CD8-positive, alpha-beta memory T cell (primary cell): Measurements from ENCODE around the gene GBE1. TPM values are rescaled to one million over a fixed set of nuclear protein-coding genes. Genes with fewer than 3 reads are reported as not detected.
"Not testable (repeated sequence)": the region's sequence is repeated elsewhere in the genome, so short reads cannot be mapped to it uniquely, and the experiment has no call there.

Source experiments
- CTCF ChIA-PET: fragments of 350-600 bp; sonication (Branson Sonifier 250); formaldehyde crosslinking; loops from one replicate; lab custom pipeline; 2021; ENCODE audit warnings: antibody characterized with exemption; lab: Charles Lee
- POLR2A ChIA-PET: fragments of 350-600 bp; sonication (Branson Sonifier 250); formaldehyde crosslinking; loops from one replicate; lab custom pipeline; 2021; ENCODE audit warnings: antibody characterized with exemption; lab: Charles Lee
- DNase-seq, 5 donors: peaks; one replicate each; pipeline versions ENCODE4 v3.0.0 to v3.0.0-alpha.2; 2020 to 2022; ENCODE audit warnings: mixed read lengths in 1 of 5
- H3K27ac ChIP-seq: one replicate; pipeline ENCODE4 v1.7.0; 2013; ENCODE audit warnings: low read depth, mild to moderate bottlenecking, low read length, moderate library complexity
- H3K27me3 ChIP-seq: 2 replicates; pipeline ENCODE4 v1.7.0; 2013; ENCODE audit warnings: low read length, mild to moderate bottlenecking; ENCODE audit not compliant: insufficient read depth, poor library complexity, severe bottlenecking
- H3K36me3 ChIP-seq: 2 replicates; pipeline ENCODE4 v1.7.0; 2013; ENCODE audit warnings: mild to moderate bottlenecking, low read length, moderate library complexity; ENCODE audit not compliant: insufficient read depth
- H3K4me1 ChIP-seq: 2 replicates; pipeline ENCODE4 v1.7.0; 2013; ENCODE audit warnings: mild to moderate bottlenecking, low read length, moderate library complexity; ENCODE audit not compliant: insufficient read depth
- H3K4me3 ChIP-seq: 2 replicates; pipeline ENCODE4 v1.7.0; 2013; ENCODE audit warnings: mild to moderate bottlenecking, low read length
- H3K9me3 ChIP-seq: 2 replicates; pipeline ENCODE4 v1.7.0; 2013; ENCODE audit warnings: mild to moderate bottlenecking, low read length
- H3K27ac Mint-ChIP-seq, 8 donors: one replicate each; pipeline ENCODE4 v1.8.0; 2020 to 2021; ENCODE audit warnings: mixed read lengths in 8 of 8, mild to moderate bottlenecking in 6 of 8, inconsistent platforms in 3 of 8, moderate library complexity in 3 of 8
- H3K27me3 Mint-ChIP-seq, 2 donors: one replicate each; pipeline ENCODE4 v1.8.0; 2020 to 2021; ENCODE audit warnings: mixed read lengths in 2 of 2, mild to moderate bottlenecking in 1 of 2, moderate library complexity in 1 of 2
- H3K36me3 Mint-ChIP-seq, 3 donors: one replicate each; pipeline ENCODE4 v1.8.0; 2020 to 2021; ENCODE audit warnings: mixed read lengths in 3 of 3, inconsistent platforms in 1 of 3, mild to moderate bottlenecking in 1 of 3
- H3K4me1 Mint-ChIP-seq, 3 donors: one replicate each; pipeline ENCODE4 v1.8.0; 2020 to 2021; ENCODE audit warnings: mixed read lengths in 3 of 3, inconsistent platforms in 1 of 3, mild to moderate bottlenecking in 1 of 3
- H3K4me3 Mint-ChIP-seq, 7 donors: one replicate each; pipeline ENCODE4 v1.8.0; 2020 to 2021; ENCODE audit warnings: mixed read lengths in 7 of 7, mild to moderate bottlenecking in 6 of 7, moderate library complexity in 4 of 7, inconsistent platforms in 2 of 7
- H3K9me3 Mint-ChIP-seq, 5 donors: one replicate each; pipeline ENCODE4 v1.8.0; 2020 to 2022; ENCODE audit warnings: mixed read lengths in 5 of 5, mild to moderate bottlenecking in 3 of 5, moderate library complexity in 2 of 5, inconsistent platforms in 1 of 5
- polyA plus RNA-seq: library from polyadenylated mRNA; unstranded; fragments of 300-500 nt; fragmentation: Illumina TruSeq; gene quantifications from one replicate; pipeline ENCODE4 v1.2.3, GENCODE V29; 2021
- total RNA-seq, 2 experiments: library from RNA; stranded (reverse); gene quantifications; one replicate each; pipeline ENCODE4 v1.2.3, GENCODE V29; 2021

Gene GBE1
- total and polyA plus RNA-seq, 3 experiments from 2014 or later: 12.6 to 22.9 (median 22.5) TPM

- Mint-ChIP-seq H3K4me1 (peaks cover 22 to 29% (median 25%) of the 10 kb centered on the region in 3 donors), H3K4me3 (peak overlapping the region in 1 of 7 donors; percentile 5), H3K36me3 (peaks cover 0 to 7% (median 0%) of the 10 kb centered on the region in 3 donors), H3K27me3 (peaks cover 4 to 7% of the 10 kb centered on the region in 2 donors), H3K27ac (no peak overlapping the region), H3K9me3 (no peaks in the 10 kb centered on the region)
- no peak for DNase-seq
- CTCF ChIA-PET: no interaction called here
- Histone ChIP-seq H3K4me1 (peaks cover 15% of the 10 kb centered on the region), H3K27ac (no peak overlapping the region), H3K36me3 (no peaks in the 10 kb centered on the region), H3K27me3 (no peaks in the 10 kb centered on the region), H3K4me3 (no peak overlapping the region), H3K9me3 (no peaks in the 10 kb centered on the region)
- POLR2A ChIA-PET: no interaction called here
Measured at GRCh38 chr3:81764002-81764401, 2.6 kb upstream of the GBE1 start.

- H3K27me3 ChIP-seq: no peaks in the 10 kb centered on the region
- ChIA-PET CTCF (no interaction called here), POLR2A (no interaction called here)
- peaks cover 15% of the 10 kb centered on the region for H3K4me1 ChIP-seq
- DNase-seq: no peak
- Mint-ChIP-seq H3K36me3 (peaks cover 0 to 8% (median under 1%) of the 10 kb centered on the region in 3 donors), H3K4me3 (peak overlapping the region; percentile 0 to 95 (median 62)), H3K4me1 (peaks cover 22 to 29% (median 25%) of the 10 kb centered on the region in 3 donors), H3K9me3 (no peaks in the 10 kb centered on the region), H3K27me3 (peaks cover 2 to 4% of the 10 kb centered on the region in 2 donors), H3K27ac (peak overlapping the region in 5 of 8 donors; percentile 19 to 91 (median 46))
- H3K27ac ChIP-seq: no peak overlapping the region
- no peaks in the 10 kb centered on the region for H3K36me3 ChIP-seq
- H3K9me3 ChIP-seq: no peaks in the 10 kb centered on the region
- H3K4me3 ChIP-seq: no peak overlapping the region
Measured at GRCh38 chr3:81763001-81763400, 1.6 kb upstream of the GBE1 start.

GRCh38 chr3:81761904-81762580 is 597 bp upstream of the GBE1 start:
- no peak for DNase-seq
- H3K27me3 Mint-ChIP-seq: peaks cover 0 to 4% of the 10 kb centered on the region in 2 donors
- peaks cover 22 to 29% (median 25%) of the 10 kb centered on the region in 3 donors for H3K4me1 Mint-ChIP-seq
- ChIA-PET CTCF (interaction anchor here (1.1 kb wide), 1 partner anchor 8 kb away, joined by 3 read pairs; no protein-coding TSS in a partner anchor), POLR2A (no interaction called here)
- Histone ChIP-seq H3K4me3 (peak overlapping the region; percentile 70), H3K27ac (peak overlapping the region; percentile 85), H3K4me1 (peaks cover 15% of the 10 kb centered on the region), H3K27me3 (no peaks in the 10 kb centered on the region), H3K9me3 (no peaks in the 10 kb centered on the region), H3K36me3 (no peaks in the 10 kb centered on the region)
- H3K27ac Mint-ChIP-seq: peak overlapping the region; percentile 73 to 99 (median 94)
- peak overlapping the region; percentile 88 to 98 (median 95) for H3K4me3 Mint-ChIP-seq
- H3K36me3 Mint-ChIP-seq: peaks cover 0 to 9% (median 9%) of the 10 kb centered on the region in 3 donors
- no peaks in the 10 kb centered on the region for H3K9me3 Mint-ChIP-seq

- H3K9me3 ChIP-seq: no peaks in the 10 kb centered on the region
- ChIA-PET POLR2A (no interaction called here), CTCF (no interaction called here)
- Mint-ChIP-seq H3K36me3 (peaks cover 0 to 9% (median 9%) of the 10 kb centered on the region in 3 donors), H3K9me3 (no peaks in the 10 kb centered on the region), H3K4me1 (peaks cover 22 to 29% (median 25%) of the 10 kb centered on the region in 3 donors), H3K4me3 (peak overlapping the region; percentile 88 to 98 (median 95)), H3K27ac (peak overlapping the region; percentile 91 to 99 (median 98)), H3K27me3 (no peaks in the 10 kb centered on the region)
- no peaks in the 10 kb centered on the region for H3K27me3 ChIP-seq
- H3K36me3 ChIP-seq: no peaks in the 10 kb centered on the region
- H3K4me3 ChIP-seq: peak overlapping the region; percentile 70
- peaks cover 15% of the 10 kb centered on the region for H3K4me1 ChIP-seq
- peak overlapping the region; percentile 85 for H3K27ac ChIP-seq
- DNase-seq: no peak
Measured at GRCh38 chr3:81760215-81760614, 1.2 kb downstream of the GBE1 start.

- H3K9me3 ChIP-seq, DNase-seq, H3K9me3 Mint-ChIP-seq, POLR2A ChIA-PET, H3K4me3 ChIP-seq, H3K27ac Mint-ChIP-seq, H3K27me3 ChIP-seq, H3K27me3 Mint-ChIP-seq, H3K27ac ChIP-seq, CTCF ChIA-PET, H3K36me3 ChIP-seq: not testable (repeated sequence)
- Mint-ChIP-seq H3K4me1 (peaks cover 23 to 29% (median 25%) of the 10 kb centered on the region in 3 donors), H3K36me3 (peaks cover 0 to 17% (median 9%) of the 10 kb centered on the region in 3 donors), H3K4me3 (peak overlapping the region in 2 of 7 donors; percentile 7 to 46)
- H3K4me1 ChIP-seq: peaks cover 15% of the 10 kb centered on the region
Measured at GRCh38 chr3:81758771-81759170, 2.7 kb downstream of the GBE1 start.

- H3K36me3 Mint-ChIP-seq: peaks cover 0 to 17% (median 9%) of the 10 kb centered on the region in 3 donors
Measured at GRCh38 chr3:81758275-81758674, 3.2 kb downstream of the GBE1 start.

GRCh38 chr3:81753416-81754027 is 7.9 kb downstream of the GBE1 start:
- H3K27me3 ChIP-seq: no peaks in the 10 kb centered on the region
- DNase-seq: no peak
- H3K27ac ChIP-seq: no peak overlapping the region
- no peaks in the 10 kb centered on the region for H3K36me3 ChIP-seq
- H3K4me3 ChIP-seq: no peak overlapping the region
- ChIA-PET POLR2A (no interaction called here), CTCF (no interaction called here)
- Mint-ChIP-seq H3K36me3 (peaks cover 2 to 22% (median 9%) of the 10 kb centered on the region in 3 donors), H3K4me3 (no peak overlapping the region), H3K27me3 (no peaks in the 10 kb centered on the region), H3K4me1 (peaks cover 0 to 2% (median 0%) of the 10 kb centered on the region in 3 donors), H3K27ac (peak overlapping the region in 1 of 8 donors; percentile 48), H3K9me3 (peaks cover 0 to 4% (median 0%) of the 10 kb centered on the region in 5 donors)
- no peaks in the 10 kb centered on the region for H3K4me1 ChIP-seq
- no peaks in the 10 kb centered on the region for H3K9me3 ChIP-seq

More at GRCh38 chr3:81758275-81758674, 3.2 kb downstream of the GBE1 start:
- Mint-ChIP-seq H3K27ac (peak overlapping the region in 1 of 8 donors; percentile 73), H3K9me3 (peaks cover 0 to 4% (median 0%) of the 10 kb centered on the region in 5 donors), H3K4me1 (peaks cover 24 to 29% (median 25%) of the 10 kb centered on the region in 3 donors), H3K27me3 (no peaks in the 10 kb centered on the region), H3K4me3 (peak overlapping the region in 3 of 7 donors; percentile 7 to 46 (median 26))
- ChIA-PET POLR2A (no interaction called here), CTCF (no interaction called here)
- DNase-seq: no peak
- Histone ChIP-seq H3K36me3 (no peaks in the 10 kb centered on the region), H3K4me3 (no peak overlapping the region), H3K9me3 (no peaks in the 10 kb centered on the region), H3K27ac (no peak overlapping the region), H3K4me1 (peaks cover 15% of the 10 kb centered on the region), H3K27me3 (no peaks in the 10 kb centered on the region)

GRCh38 chr3:81752604-81753003 is 8.8 kb downstream of the GBE1 start:
- CTCF ChIA-PET: no interaction called here
- H3K36me3 Mint-ChIP-seq: peaks cover 2 to 18% (median 7%) of the 10 kb centered on the region in 3 donors

More at GRCh38 chr3:81752604-81753003, 8.8 kb downstream of the GBE1 start:
- Mint-ChIP-seq H3K9me3 (peaks cover 0 to 4% (median 0%) of the 10 kb centered on the region in 5 donors), H3K27me3 (no peaks in the 10 kb centered on the region), H3K4me3 (no peak overlapping the region), H3K27ac (no peak overlapping the region), H3K4me1 (peaks cover 0 to 2% (median 0%) of the 10 kb centered on the region in 3 donors)
- H3K27me3 ChIP-seq: no peaks in the 10 kb centered on the region
- POLR2A ChIA-PET: no interaction called here
- no peaks in the 10 kb centered on the region for H3K4me1 ChIP-seq
- no peaks in the 10 kb centered on the region for H3K9me3 ChIP-seq
- H3K4me3 ChIP-seq: no peak overlapping the region
- no peak overlapping the region for H3K27ac ChIP-seq
- no peak for DNase-seq
- H3K36me3 ChIP-seq: no peaks in the 10 kb centered on the region
